Smooth muscle cell (in vitro differentiated cells): ENCODE data around the gene USP34. TPM values are rescaled to one million over a fixed set of nuclear protein-coding genes. Genes with fewer than 3 reads are reported as not detected.

Experiments used
- DNase-seq: peaks from one replicate; lab custom pipeline; 2025; ENCODE audit not compliant: unreplicated experiment; lab: John Stamatoyannopoulos, UW
- H2AFZ ChIP-seq: fragments of 200-600 bp; sonication (generic); 2 replicates; pipeline ENCODE4 v1.6.0; 2016; ENCODE audit warnings: antibody characterized with exemption, low read depth, mild to moderate bottlenecking
- H3F3A ChIP-seq: fragments of 200-600 bp; sonication (generic); 2 replicates; pipeline ENCODE4 v1.6.0; 2017; ENCODE audit warnings: antibody characterized with exemption, low read depth
- H3K27ac ChIP-seq: fragments of 200-600 bp; sonication (generic); 2 replicates; pipeline ENCODE4 v1.5.1; 2016; ENCODE audit warnings: low read depth, mild to moderate bottlenecking
- H3K27me3 ChIP-seq: fragments of 200-600 bp; sonication (generic); 2 replicates; pipeline ENCODE4 v1.6.1; 2016; ENCODE audit warnings: low read depth, mild to moderate bottlenecking
- H3K36me3 ChIP-seq: fragments of 200-600 bp; sonication (generic); 2 replicates; pipeline ENCODE4 v1.5.1; 2016; ENCODE audit warnings: low read depth
- H3K4me1 ChIP-seq: fragments of 200-600 bp; sonication (generic); 2 replicates; pipeline ENCODE4 v1.5.1; 2016; ENCODE audit warnings: low read depth
- H3K4me2 ChIP-seq: fragments of 200-600 bp; sonication (generic); 2 replicates; pipeline ENCODE4 v1.6.0; 2016; ENCODE audit warnings: mild to moderate bottlenecking
- H3K4me3 ChIP-seq: fragments of 200-600 bp; sonication (generic); 2 replicates; pipeline ENCODE4 v1.5.1; 2016; ENCODE audit warnings: mild to moderate bottlenecking
- H3K79me2 ChIP-seq: fragments of 200-600 bp; sonication (generic); 2 replicates; pipeline ENCODE4 v1.6.0; 2016; ENCODE audit warnings: low read depth, mild to moderate bottlenecking
- H3K9ac ChIP-seq: fragments of 200-600 bp; sonication (generic); 2 replicates; pipeline ENCODE4 v1.6.0; 2016; ENCODE audit warnings: low read depth
- H3K9me3 ChIP-seq: fragments of 200-600 bp; sonication (generic); replicated peaks from 2 replicates; pipeline ENCODE4 v1.5.1; 2016; ENCODE audit warnings: low read depth
- H4K20me1 ChIP-seq: fragments of 200-600 bp; sonication (generic); 2 replicates; pipeline ENCODE4 v1.6.0; 2016; ENCODE audit warnings: low read depth
- CTCF ChIP-seq: fragments of 200-600 bp; sonication (generic); IDR thresholded peaks from 2 replicates; pipeline ENCODE4 v1.5.1; 2017; ENCODE audit warnings: borderline replicate concordance, mild to moderate bottlenecking, antibody characterized with exemption; ENCODE audit not compliant: insufficient read depth, poor library complexity, severe bottlenecking
- WGBS: methylation state at CpG from one replicate; pipeline ENCODE4 v1.1.7; 2016; ENCODE audit warnings: low lambda C conversion rate; 5-methylcytosine and 5-hydroxymethylcytosine counted together
- polyA plus RNA-seq: library from polyadenylated mRNA; unstranded; fragments of >200 nt; fragmentation: Nextera tagmentation; extraction: Ambion mirVana; gene quantifications from 2 replicates; pipeline ENCODE4 v1.2.1, GENCODE V29; 2016
- total RNA-seq: library from RNA; depleted of rRNA; stranded (reverse); fragments of >200 nt; gene quantifications from 2 replicates; pipeline ENCODE4 v1.2.3, GENCODE V29; 2014

The USP34 gene
- total and polyA plus RNA-seq, 2 experiments from 2014 or later = 26.4 to 152 TPM

- 98% methylated on average over 3 of the region's 3 CpGs for WGBS
- Histone ChIP-seq H3K4me1 (peaks cover 12% of the 10 kb centered on the region), H2AFZ (no peak overlapping the region), H3F3A (peaks cover 52% of the 10 kb centered on the region), H3K27ac (peak overlapping the region; percentile 31), H3K9me3 (no peaks in the 10 kb centered on the region), H3K79me2 (peaks cover 42% of the 10 kb centered on the region), H4K20me1 (peaks cover 19% of the 10 kb centered on the region), H3K36me3 (peaks cover 47% of the 10 kb centered on the region), H3K4me3 (no peak overlapping the region), H3K9ac (no peak overlapping the region), H3K4me2 (no peak overlapping the region), H3K27me3 (no peaks in the 10 kb centered on the region)
- no peak for DNase-seq
- TF ChIP-seq CTCF = no peak
Measured at GRCh38 chr2:61183795-61184194, 287.1 kb downstream of the USP34 start.

DNA sequence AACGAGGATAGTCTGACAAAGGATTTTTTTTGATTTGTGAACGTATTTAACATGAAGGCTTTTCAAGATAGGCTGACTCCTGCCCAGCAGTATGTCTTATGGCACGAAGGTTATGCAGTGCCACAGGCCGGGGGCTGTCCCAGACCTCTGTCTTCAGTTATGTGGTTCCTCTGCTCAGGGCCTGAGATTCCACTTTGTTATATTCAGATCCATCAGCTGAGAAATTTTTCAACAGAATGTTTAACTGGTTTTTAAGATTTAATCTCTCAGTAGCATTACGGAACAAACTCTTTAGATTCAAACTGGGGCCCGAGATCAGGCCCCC lies 288.9 kb downstream of the USP34 start:
- H3K9ac ChIP-seq = no peak overlapping the region
- H3F3A ChIP-seq = peaks cover 43% of the 10 kb centered on the region
- H3K36me3 ChIP-seq = peaks cover 34% of the 10 kb centered on the region
- peak overlapping the region; percentile 97 for H3K4me2 ChIP-seq
- H3K27me3 ChIP-seq = no peaks in the 10 kb centered on the region
- peaks cover 19% of the 10 kb centered on the region for H4K20me1 ChIP-seq
- H2AFZ ChIP-seq = no peak overlapping the region
- peaks cover 57% of the 10 kb centered on the region for H3K79me2 ChIP-seq
- WGBS = 94% methylated on average over 6 of the region's 6 CpGs
- no peaks in the 10 kb centered on the region for H3K9me3 ChIP-seq
- DNase-seq = no peak
- peaks cover 25% of the 10 kb centered on the region for H3K4me1 ChIP-seq
- H3K27ac ChIP-seq = peak overlapping the region; percentile 21
- H3K4me3 ChIP-seq = no peak overlapping the region
- TF ChIP-seq CTCF = no peak

DNA sequence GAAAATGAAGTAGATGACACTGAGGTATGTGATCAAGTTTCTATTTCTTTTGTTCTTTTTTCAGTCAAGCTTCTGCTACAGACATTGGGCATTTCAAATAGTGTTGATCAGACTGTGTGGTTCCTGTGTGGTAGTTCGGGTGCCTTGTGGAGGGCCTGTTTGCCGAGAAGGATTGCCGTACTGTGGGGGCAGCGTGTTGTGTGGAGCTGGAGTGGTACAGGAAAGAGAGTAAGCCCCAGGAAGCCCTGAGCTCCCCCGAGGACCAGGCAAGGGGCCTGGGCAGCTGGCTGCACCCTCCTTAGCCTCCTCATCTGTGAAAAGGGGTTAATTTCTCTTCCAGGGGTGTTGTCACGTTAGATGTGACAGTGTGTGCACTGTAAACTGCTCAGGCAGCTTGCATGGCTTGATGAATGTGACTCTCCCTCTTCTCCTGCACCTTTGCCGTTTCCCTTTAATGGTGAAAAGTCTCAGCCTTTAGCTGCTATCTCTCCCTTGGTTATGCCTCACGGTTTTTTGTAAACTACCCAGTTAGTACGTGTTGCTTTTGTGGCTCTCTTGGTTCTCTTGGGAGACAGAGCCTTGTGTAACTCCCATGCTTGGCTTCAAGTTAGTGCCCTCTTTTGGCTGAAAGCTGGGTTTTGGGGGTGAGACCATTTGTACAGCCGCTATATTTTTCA lies 289.4 kb downstream of the USP34 start:
- no peak for TF ChIP-seq CTCF
- Histone ChIP-seq H3K4me2 (peak overlapping the region; percentile 97), H2AFZ (no peak overlapping the region), H3F3A (peaks cover 42% of the 10 kb centered on the region), H3K9me3 (no peaks in the 10 kb centered on the region), H3K36me3 (peaks cover 29% of the 10 kb centered on the region), H3K79me2 (peaks cover 57% of the 10 kb centered on the region), H3K27ac (peak overlapping the region; percentile 87), H3K4me3 (no peak overlapping the region), H3K9ac (no peak overlapping the region), H4K20me1 (peaks cover 19% of the 10 kb centered on the region), H3K27me3 (no peaks in the 10 kb centered on the region), H3K4me1 (peaks cover 25% of the 10 kb centered on the region)
- DNase-seq = no peak
- WGBS = 83% methylated on average over 10 of the region's 10 CpGs

GRCh38 chr2:61180686-61181085 lies 290.2 kb downstream of the USP34 start:
- no peak for DNase-seq
- H3K4me2 ChIP-seq = peak overlapping the region; percentile 97
- H3K79me2 ChIP-seq = peaks cover 57% of the 10 kb centered on the region
- H3K9ac ChIP-seq = peak overlapping the region; percentile 7
- no peaks in the 10 kb centered on the region for H3K9me3 ChIP-seq
- no peak overlapping the region for H3K4me3 ChIP-seq
- peaks cover 19% of the 10 kb centered on the region for H4K20me1 ChIP-seq
- H3K27me3 ChIP-seq = no peaks in the 10 kb centered on the region
- peaks cover 23% of the 10 kb centered on the region for H3K36me3 ChIP-seq
- H3K4me1 ChIP-seq = peaks cover 25% of the 10 kb centered on the region
- peak overlapping the region; percentile 87 for H3K27ac ChIP-seq
- peaks cover 41% of the 10 kb centered on the region for H3F3A ChIP-seq
- H2AFZ ChIP-seq = no peak overlapping the region
- no peak for TF ChIP-seq CTCF
- WGBS = 90% methylated on average over 5 of the region's 6 CpGs
